H1 (cell line): ENCODE measurements around the gene PDYN.

ENCODE experiments used
- BRCA1 ChIP-seq: IDR thresholded peaks from 2 replicates; pipeline ENCODE4 v1.6.1; 2012; ENCODE audit warnings: low read depth, low read length, improper control_type of control experiment
- CTCF ChIP-seq, 3 experiments: IDR thresholded peaks; 1 replicate in 2 of 3; 2 replicates in 1 of 3; pipeline versions ENCODE4 v1.5.1 to v1.6.1; 2011; ENCODE audit warnings: low read length in 3 of 3, mild to moderate bottlenecking in 3 of 3, inconsistent platforms in 2 of 3, low read depth in 1 of 3, moderate library complexity in 1 of 3; ENCODE audit not compliant: insufficient read depth in 1 of 3; ENCODE audit errors: control extremely low read depth in 1 of 3
- GABPA ChIP-seq: IDR thresholded peaks from 2 replicates; pipeline ENCODE4 v1.6.1; 2011; ENCODE audit warnings: mild to moderate bottlenecking, low read length, moderate library complexity, borderline replicate concordance; ENCODE audit not compliant: insufficient read depth
- POLR2A ChIP-seq, 2 experiments: IDR thresholded peaks; 1 replicate in 1 of 2; 2 replicates in 1 of 2; pipeline ENCODE4 v1.6.1; 2011; ENCODE audit warnings: low read depth in 2 of 2, low read length in 2 of 2, mild to moderate bottlenecking in 2 of 2; ENCODE audit errors: control extremely low read depth in 1 of 2
- SP1 ChIP-seq: IDR thresholded peaks from 2 replicates; pipeline ENCODE4 v1.6.1; 2011; ENCODE audit warnings: low read depth, low read length
- TAF1 ChIP-seq: IDR thresholded peaks from 2 replicates; pipeline ENCODE4 v1.6.1; 2011; ENCODE audit warnings: mild to moderate bottlenecking, low read depth, low read length

DNA sequence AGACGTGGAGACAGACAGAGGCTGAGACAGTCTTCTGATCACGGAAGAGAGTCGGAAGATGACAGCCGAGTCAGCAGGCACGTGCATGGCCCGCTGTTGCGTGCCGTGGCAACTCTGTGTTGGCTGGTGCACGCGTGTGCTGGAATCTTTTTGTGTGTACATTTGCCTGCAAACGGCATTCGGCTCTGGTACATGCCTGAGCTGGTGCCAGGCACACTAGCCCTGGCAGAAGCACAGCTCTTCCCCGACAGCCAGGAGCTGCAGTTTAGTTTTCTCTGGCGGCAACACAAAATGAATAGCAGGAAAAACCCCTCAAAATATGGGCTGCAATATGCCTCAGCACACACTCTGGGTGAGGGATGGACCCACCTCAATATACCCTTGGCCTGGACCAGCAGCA lies 769 bp upstream of the PDYN start:
- TF ChIP-seq CTCF (IDR thresholded peaks at IDR 0.05; ENCODE audit: control extremely low read depth in 1 of 3, insufficient read depth in 1 of 3, low read depth in 1 of 3, low read length in 3 of 3) (no peak), TAF1 (no peak), POLR2A (IDR thresholded peaks at IDR 0.05; ENCODE audit: control extremely low read depth in 1 of 2, low read depth in 2 of 2, low read length in 2 of 2) (no peak), BRCA1 (no peak), SP1 (no peak), GABPA (no peak)
